ENCODE measurements around the gene TMEM132D. TPM values are rescaled to one million over a fixed set of nuclear protein-coding genes. Genes with fewer than 3 reads are reported as not detected.
"Not testable (repeated sequence)": the region's sequence is repeated elsewhere in the genome, so short reads cannot be mapped to it uniquely, and the experiment has no call there.

TMEM132D gene
- total RNA-seq, 1 donor from 2014 or later, result 2.6 TPM

DNA sequence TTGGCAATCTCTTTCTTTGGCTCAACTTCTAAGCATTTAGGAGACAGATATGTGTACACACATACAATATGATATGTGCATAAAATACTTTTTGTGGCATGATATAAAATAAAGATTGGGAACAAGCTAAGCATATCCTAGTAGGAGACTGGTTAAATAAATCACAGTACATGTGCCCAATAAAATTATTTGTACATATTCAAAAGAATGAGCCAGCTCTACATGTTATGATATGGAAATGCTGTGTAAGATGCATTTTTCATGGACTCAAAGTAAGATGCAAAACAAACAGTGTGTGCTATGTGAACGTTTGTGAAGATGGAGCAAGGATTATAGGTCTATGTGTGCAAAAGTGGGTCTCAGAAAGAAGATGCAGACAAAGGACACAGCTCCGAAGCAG is 311.4 kb downstream of the TMEM132D start:
- DNase-seq (ENCODE audit: low spot score), result peak; percentile 7

DNA sequence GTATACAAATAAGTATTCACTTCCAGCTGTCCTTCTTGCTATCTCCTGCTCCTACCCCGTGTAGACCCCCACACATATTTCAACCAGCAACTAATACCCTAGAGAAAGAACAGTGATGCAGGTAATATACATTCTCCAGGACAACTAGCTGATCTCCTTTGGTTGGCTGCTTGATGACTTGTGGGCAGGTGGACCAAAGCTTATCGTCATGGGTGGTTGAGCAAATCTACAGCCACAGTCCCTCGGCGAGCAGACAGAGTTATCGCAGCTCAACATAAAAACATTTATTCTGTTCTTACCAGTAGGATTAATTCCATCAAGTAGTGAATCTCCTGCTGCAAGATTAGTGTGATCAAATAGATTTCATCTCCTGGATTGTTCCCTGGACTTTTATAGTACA is 314.3 kb downstream of the TMEM132D start:
- DNase-seq (ENCODE audit: low spot score), result no peak

DNA sequence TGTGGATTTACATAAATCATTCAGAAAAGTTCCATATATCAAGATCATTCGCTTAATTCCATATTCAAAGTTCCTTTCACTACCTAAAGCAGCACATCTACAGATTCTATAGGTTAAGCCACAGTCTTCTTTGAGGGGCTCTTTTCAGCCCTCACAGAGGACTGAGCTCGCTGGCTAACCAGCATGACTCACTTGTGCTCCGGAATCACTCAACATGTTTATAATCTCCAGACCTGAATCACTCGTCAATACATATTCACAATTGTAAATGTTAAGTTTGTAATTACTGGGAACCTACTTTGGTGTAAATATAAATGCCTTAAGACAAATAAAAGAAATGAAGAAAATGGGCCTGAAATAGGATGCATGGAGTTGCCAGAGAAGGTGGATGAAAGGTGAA is 315.7 kb downstream of the TMEM132D start:
- no peak for DNase-seq (ENCODE audit: low spot score)

DNA sequence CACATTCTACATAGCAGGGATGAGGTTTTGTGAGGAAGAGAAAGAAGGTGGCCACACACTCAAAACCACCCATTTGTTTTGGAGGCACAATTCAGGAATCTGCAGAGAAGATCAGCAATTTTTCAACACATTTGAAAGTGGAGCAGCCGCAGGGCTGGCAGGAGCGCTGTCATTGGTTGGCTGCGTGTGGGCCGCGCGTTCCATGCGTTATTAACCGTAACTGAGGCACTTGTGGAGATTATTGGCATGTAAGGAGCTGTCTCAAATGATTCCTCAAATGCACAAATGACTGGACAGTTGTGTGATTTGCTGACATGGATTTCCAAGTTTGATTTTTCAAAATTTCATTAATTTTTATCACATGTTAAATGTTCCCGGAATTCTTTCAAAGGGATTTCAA is 318.5 kb downstream of the TMEM132D start:
- no peak for DNase-seq (ENCODE audit: low spot score)

DNA sequence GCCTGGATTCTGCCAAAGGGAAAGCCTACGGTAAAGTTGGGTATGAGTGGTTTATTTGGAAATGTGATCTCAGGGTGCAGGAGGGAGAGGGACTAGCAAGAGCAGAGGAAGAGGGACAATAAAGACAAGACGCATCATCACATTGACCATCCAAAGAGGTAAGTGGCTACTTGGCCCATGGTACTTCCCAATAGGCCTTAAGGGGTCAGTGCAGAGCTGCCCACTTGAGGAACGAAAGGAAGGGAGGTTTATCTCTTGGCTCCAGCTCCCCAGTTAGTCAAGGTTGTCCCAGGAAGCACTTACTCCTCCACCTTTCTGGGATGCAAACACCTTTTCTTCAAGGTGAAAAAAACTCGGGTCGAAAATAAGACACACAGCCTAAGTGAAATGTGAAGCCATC is 323.9 kb downstream of the TMEM132D start:
- no peak for DNase-seq (ENCODE audit: low spot score)

DNA sequence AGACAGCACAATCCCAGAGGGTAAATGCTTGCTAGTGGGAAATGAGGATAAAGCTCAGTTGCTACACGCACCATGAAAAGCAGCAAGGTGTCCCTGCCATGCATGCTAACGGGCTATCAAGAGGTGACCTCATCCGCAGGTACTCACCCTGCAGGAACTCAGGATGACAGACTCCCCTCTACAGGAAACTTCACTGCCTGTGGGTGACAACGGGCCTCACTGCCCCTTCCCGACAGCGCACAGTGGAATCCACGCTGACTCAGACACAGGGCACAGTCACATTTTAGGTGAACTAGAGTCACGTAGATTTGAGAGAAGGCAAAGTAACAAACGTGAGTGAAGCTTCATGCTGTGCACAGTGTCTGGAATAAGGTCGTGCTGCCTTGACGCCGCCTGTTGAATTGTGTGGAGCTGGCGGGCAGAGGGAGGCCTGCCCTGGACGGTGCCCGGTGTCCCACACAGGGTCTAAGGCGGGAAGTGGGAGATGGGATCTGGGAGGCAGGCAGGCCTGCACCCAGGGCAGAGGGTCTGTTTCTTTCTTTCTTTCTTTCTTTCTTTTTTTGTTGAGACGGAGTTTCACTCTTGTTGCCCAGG is 331.8 kb downstream of the TMEM132D start:
- no peak for DNase-seq (ENCODE audit: low spot score)

DNA sequence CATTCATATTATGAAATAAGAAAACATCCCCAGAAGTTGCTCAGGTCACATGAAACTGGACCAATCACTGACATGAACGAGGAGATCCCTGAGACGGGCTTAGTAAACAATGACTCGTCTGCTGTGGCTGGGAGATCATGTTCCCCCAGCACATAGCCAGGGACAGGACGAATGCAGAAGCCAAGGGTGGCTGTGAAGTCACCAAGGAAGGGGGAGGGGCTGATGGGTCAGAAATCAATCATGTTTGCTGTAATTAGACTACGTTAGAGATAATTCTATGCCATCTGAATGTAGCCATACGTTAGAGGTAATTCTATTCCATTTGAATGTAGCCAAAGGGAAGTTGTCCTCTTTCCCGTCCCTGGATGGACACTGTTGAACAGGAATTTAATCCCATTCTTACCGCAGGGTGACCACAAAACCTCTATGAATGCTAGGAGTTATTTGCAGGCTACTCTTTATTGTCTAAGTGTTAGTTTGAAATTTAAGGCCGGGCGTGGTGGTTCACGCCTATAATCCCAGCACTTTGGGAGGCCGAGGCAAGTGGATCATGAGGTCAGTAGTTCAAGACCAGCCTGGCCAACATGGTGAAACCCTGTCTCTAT is 332.9 kb downstream of the TMEM132D start:
- DNase-seq (ENCODE audit: low spot score), result no peak

DNA sequence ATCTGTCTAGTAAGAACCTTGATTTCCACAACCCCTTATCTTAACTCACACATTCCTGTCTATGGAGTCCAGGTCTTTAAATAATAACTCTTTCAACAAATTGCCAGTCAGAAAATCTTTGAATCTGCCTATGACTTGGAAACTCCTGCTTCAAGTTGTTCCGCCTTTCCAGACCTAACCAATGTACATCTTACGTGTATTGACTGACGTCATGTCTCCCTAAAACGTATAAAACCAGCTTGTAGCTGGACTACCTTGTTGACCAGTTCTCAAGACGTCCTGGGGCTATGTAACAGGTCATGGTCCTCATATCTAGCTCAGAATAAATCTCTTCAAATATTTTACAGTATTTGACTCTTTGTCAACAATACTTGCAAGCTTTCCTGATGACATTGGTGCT is 337.0 kb downstream of the TMEM132D start:
- no peak for DNase-seq (ENCODE audit: low spot score)

DNA sequence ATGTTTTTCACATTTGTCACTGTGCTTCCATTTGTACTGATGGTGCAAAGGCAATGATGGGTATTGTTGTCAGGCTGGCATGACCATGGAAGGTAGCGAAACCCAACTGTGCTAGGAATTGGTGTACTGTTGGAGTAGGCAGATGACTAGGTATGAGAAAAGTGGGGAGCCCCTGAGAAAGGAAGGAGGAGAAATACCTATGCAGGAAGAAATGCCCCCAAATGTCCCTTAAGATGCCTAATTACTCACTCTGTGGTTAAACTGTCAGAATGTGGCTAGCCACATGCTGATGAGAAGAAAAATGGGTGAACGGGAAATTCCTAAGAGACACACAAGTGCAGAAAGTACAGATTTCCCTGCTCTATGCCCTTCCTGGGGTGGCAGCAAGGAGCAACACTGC is 339.1 kb downstream of the TMEM132D start:
- DNase-seq (ENCODE audit: low spot score), result no peak

DNA sequence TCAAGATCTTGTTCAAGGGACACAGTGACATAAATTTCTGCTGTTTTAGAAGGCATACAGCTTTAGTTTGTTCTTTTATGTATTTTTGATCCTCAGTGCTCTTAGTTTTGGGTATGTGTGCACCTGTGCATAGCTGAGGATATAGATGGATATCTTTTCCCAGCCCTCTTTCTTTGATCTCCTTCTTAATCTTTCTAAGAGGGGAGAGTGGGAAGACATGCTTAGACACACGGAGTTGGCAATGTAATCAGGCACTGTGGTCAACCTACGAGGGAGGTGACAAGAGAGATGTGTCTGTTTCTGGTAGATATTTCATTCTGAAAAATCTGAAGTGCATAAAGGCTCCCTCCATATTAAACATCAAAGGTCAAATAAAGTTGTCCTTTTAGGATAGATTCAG is 340.6 kb downstream of the TMEM132D start:
- DNase-seq (ENCODE audit: low spot score), result no peak

DNA sequence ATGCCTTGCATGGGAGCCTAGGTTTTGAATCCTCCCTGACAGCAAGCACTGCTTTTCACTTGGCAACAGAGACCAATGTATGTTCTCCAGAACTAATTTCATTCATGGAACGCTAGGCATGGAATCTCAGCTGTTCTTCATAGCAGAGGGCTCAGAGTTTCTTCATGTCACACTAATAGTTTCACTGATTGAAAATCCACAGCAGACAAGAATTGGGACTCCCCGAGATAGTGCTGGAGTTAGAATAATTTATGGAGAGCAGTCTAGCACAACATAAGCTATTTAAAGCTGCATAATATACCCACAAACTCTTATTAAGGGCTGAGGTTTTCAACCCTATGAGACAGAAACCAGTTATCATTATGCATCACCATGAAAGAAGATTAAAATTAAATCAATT is 342.5 kb downstream of the TMEM132D start:
- DNase-seq (ENCODE audit: low spot score), result peak; percentile 1

DNA sequence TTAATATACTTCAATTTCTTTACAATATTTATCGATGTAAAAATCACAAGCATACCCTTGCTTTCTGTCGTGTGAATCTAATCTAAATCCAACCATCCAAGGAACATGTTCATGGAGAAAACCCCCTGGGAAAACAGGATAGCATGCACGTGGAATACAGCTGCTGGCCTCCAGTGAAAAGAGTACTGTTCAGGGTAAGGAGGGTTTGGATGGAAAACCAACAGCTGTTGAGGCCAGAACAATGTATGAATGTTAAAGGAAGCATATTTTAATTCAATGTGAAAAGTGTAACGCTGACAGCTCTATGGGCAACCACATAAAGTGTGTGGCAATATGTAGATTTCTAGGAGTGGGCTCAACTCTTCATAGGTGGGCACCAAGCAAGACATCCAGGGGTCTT is 344.0 kb downstream of the TMEM132D start:
- no peak for DNase-seq (ENCODE audit: low spot score)

DNA sequence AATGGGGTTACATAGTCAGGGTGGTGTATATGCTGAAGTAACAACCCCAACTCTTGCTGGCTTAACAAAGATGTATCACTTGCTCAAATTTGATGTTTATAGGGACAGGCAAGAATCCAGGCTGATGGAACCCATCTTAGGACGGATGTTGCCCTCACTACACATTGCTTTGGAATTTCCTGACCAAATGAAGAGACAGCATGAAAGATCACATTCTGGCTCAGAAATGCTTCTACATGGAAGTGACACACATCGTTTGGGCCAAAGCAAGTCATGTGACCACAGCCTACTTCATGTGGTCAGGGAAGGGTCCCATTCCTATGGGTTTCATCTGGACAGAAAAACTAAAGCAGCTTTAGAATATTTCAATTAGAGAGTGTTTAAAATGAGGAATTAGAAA is 345.8 kb downstream of the TMEM132D start:
- DNase-seq (ENCODE audit: low spot score), result no peak

DNA sequence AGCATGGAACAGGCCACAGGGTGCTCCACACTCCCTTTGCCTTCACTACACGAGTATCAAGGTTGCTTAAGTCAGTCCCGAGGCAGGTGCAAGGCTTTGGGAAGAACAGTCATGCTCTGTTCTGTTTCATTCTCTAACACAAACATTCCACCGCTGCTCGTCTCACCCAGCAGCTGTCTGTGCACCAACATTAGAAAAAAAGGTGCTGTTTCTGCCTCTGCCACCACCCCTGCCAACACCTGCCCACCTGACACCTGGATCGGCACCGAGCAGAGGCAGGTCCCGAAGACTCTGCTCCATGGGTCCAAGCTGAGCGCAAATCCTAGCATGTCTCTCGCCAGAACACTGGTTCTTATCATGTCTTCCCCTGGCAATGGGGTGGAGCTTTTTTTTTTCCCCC is 347.7 kb downstream of the TMEM132D start:
- DNase-seq (ENCODE audit: low spot score), result no peak

DNA sequence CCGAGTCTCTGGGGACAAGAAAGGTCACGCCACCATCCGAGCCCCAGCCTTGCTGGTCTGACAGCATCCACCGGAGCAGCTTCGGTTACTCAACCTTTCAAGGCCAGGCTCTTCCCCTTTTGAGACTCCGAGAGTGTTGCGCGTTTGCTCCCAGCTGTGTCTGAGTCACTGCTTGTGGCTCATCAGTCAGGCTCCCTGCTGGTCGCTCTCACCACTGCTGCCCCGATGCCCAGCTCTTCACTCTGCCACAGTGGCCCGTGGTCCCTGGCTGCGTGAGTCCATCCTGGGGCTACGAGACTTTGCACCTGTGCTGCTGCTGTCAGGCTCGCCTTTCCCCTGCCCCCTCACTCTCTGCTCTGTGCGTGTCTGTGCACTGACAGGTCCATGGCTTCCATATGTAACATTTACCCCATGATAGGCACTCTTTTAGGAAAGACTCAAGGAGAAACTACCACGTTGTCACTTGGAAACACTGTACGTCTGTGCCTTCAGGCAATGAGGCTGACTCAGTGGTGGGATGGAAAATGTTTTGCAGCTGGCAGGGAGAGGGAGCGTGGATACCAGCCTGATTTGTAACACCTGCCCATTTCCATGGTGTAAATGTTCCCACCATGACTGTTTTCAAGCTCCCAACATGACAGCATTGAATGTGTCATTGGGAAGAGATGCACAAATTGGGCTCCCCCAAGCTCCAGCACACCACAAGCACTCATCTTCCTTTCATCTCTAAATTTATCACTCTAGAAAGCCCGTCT is 350.7 kb downstream of the TMEM132D start:
- no peak for DNase-seq (ENCODE audit: low spot score)

DNA sequence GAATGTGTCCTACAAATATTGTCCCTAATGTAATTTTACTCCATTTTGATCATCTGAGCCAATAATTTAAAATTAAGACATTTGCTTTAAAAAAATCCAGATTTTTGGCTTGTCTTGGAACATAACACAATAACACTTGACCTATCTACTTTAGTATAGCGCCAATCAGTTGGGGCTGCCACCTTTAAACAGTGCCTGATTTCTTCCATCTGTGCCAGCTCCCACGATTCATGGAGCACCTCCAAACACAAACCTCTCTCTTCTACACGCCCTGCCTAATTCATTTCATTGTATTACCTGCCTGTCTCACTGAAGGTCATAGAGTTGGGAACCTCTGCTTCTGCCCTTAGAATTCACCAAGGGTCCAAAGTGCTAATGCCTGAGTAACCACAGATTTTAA is 352.4 kb downstream of the TMEM132D start:
- DNase-seq (ENCODE audit: low spot score), result no peak

DNA sequence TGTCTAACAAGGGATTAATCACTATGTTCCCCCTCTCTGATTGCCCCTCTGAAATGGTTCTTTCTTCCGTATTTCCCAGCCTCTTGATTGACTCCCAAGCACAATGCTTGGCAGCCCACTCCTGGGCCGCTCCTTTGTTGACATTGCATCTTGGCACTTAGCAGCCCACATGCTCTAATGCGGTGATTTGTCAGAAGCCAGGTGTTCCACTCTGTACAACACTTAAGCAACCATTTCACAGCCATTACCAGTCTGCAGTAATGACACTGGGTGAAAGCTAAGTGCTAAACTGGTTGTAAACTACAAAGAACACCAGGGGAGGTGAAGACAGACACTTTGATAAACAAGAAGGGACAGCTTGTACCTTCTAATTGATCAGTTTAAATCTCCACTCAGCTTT is 353.5 kb downstream of the TMEM132D start:
- DNase-seq (ENCODE audit: low spot score), result no peak

DNA sequence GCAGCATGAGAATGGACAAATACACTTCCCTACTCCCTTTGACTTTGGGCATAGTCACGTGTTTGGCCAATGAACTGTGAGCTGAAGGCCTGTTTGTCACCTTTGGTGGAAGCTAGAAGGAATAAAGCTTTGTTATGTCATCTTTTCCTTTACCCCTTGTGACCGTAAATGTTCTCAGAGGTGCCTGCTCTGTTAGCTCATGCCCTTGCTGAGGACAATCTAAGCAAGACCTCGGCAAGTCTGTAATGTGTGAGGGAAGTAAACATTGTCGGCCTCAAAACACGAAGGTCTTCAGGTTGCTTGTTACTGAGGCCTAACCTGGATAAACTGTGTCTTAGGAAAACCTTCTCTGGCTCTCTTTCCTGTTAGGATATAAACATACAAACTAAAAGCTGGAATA is 354.2 kb downstream of the TMEM132D start:
- no peak for DNase-seq (ENCODE audit: low spot score)

DNA sequence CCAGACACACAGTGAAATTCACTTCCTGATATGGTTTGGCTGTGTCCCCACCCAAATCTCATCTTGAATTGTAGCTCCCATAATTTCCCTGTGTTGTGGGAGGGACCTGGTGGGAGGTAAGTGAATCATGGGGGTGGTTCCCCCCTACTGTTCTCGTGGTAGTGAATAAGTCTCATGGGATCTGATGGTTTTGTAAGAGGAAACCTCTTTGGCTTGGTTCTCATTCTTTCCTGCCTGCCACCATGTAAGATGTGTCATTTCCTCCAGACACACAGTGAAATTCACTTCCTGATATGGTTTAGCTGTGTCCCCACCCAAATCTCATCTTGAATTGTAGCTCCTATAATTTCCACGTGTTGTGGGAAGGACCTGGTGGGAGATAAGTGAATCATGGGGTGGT is 354.8 kb downstream of the TMEM132D start:
- not testable (repeated sequence) for DNase-seq (ENCODE audit: low spot score)

DNA sequence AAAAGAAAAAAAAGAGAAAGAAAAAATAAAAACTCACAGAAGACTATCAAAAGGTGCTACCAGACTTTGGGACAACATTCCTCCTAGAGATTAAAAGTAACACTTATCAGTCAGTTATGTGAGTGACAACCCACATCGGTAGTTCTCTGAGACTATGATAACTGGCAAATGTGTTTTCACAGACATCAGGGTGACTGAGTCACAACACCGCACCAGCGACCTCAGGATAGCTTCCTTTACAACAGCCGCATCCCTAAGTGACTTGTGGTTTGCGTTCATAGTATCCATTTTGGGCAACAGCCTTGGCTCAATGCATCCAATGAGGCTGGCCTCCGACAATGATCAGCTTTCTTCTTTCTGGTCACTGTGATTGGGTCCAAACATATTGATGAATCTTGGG is 359.1 kb downstream of the TMEM132D start:
- DNase-seq (ENCODE audit: low spot score), result no peak

DNA sequence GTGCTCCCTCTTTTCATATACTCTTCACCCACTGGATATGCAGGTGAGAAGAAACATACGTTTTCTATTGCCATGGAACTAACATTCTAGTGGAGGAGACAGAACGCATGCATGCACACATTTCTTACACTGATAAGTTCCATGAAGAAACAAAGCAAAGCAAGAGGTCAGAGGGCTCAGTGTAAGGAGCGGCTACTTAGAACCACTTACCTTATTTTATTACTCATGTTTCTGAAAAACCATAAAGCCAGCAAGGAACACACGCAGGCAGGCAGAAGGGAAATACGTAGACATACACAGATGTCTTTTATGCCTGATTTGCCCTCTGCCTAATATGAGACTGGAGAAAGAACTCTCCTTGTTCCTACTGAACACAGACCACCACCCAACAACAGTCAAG is 362.9 kb downstream of the TMEM132D start:
- DNase-seq (ENCODE audit: low spot score), result no peak

DNA sequence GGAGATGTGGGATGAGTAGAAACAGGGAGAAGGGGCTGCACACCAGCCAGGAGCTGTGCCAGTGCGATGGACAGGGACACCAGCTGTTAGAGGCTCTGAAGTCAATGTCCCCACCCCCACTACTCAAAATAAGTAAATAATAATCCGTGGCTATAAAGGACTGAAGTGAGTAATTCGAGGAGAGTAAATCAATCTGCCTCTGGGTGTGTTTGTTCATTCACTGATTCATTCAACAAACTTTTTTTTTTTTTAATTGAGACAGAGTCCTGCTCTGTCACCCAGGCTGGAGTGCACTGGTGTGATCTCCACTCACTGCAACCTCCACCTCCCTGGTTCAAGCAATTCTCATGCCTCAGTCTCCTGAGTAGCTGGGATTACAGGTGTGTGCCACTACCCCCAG is 363.6 kb downstream of the TMEM132D start:
- no peak for DNase-seq (ENCODE audit: low spot score)

DNA sequence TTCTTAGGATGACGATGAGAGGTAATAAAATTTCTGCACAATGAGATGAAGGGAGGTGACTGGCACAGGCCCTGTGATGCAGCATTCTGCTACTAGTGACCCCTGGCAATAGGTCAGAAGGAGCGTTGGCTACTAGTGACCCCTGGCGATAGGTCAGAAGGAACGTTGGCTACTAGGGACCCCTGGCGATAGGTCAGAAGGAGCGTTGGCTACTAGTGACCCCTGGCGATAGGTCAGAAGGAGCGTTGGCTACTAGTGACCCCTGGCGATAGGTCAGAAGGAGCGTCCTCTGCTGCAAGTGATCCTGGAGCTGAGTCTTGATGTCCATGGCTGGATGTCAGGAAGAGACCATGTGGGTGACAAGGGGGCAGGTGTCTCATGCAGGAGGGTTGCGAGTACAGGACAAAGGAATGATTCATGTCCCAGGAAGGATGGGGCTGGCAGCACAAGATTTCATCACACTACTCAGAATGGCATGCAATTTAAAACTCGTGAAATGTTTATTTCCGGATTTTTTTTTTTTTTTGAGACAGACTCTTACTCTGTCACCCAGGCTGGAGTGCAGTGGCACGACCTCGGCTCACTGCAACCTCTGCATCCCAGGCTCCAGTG is 365.0 kb downstream of the TMEM132D start:
- DNase-seq (ENCODE audit: low spot score), result not testable (repeated sequence)
